ENCODE data around the gene TAL1.

Gene TAL1

DNA sequence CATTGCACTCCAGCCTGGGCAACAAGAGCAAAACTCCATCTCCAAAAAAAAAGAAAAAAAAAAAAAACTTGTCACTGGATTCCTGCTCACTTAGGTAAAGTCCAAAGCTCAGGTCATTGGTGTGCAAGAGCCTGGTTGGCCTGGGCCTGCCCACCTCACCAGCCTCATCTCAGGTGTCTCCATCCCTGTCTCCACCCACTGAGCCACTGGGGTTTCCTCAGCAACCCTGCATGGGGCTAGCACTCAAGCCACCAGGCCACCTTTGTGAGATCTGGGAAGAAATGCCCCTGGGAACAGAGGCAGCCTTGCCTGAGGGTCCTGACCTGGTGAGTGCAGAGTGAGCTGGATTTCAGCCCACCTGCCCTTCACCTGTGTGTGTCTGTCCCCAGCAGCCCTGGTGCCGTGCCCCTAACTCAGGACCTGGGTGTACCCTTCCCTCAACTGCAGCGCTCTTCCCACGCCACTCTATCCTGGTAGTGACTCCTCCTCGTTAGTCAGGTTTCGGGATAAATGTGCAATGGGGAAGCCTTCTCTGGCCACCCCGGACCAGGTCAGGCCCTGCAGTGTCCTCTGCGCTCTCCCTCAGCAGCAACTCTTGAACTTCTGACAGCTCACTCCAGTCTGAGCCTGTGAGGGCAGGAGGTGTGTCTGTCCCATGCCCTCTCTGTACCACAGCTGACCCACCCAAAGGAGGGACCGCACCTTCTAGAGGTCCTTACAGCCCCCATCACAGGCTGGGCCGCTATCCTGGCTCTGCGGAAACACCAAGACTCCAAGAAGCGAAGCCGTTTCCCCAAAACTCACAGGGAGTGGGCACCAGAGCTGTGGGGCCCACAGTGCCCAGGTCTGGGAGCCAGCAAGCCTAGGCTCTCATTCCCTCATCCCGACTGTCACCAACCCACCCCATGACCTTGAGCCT, 45.5 kb downstream of the TAL1 start:
- DNase-seq = no peak

DNA sequence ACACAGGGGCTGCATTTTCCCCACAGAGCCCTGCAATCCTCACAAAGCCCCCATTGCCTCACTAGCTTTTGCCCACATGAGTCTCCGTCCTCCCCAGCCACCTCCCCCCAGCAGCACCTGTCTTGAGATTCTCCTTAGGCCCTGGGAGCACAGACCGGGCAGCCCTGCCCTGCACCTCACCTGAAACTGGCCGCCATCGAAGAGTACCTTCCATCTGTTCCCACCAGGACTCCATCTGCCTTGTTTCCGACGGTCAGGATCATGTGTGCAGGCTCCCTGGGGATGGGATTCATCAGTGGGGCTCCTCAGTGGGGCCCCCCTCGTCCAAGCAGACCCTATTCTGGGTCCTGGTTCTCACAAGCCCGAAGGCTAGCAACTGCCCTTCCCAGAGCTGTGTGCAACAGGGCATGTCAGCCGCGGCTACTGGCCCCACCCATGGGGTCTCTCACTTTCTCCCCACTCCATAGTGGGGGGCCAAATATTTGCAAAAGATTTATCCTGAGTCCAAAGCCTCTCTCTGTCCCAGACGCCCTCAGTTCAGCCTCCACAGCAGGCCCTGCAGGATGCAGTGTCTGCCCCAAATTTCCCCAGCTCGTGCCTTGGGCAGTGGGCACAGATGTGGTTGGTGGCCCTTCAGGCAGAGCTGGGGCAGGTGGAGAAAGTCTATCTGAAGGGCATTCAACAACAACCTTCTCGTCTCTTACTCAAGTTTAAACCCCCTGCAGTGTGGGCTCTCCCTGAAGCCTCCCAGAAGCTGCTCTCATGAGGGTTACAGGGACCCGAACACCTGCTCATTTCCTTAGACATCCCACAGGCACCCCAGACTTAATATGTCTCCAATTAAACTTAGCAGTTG, 47.0 kb downstream of the TAL1 start:
- DNase-seq = no peak

DNA sequence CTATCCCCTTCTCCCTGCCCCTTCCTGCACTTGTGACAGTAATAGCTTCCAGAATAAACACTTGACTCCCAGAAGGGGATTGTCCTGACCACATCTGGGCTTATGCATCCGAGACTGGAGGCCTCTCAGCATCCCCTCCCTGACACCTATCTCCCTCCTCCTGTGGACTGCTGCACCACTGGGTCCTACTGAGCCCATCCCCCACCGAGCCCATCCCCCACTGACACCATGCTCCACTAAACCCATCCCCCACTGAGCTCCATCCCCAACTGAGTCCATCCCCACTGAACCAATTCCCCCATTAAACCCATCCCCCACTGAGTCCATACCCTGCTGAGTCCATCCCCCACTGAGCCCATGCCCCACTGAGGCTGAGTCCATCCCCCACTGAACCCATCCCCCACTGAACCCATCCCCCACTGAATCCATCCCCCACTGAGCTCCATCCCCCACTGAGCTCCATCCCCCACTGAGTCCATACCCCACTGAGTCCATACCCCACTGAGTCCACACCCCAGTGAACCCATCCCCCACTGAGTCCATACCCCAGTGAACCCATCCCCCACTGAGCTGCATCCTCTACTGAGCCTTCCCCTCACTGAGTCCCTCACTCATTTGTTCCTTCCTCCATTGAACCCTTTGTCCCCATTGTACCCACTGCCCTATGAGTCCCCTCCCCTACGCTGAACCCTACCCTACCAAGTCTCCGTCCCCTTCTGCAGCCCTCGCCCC, 47.8 kb downstream of the TAL1 start:
- no peak for DNase-seq

DNA sequence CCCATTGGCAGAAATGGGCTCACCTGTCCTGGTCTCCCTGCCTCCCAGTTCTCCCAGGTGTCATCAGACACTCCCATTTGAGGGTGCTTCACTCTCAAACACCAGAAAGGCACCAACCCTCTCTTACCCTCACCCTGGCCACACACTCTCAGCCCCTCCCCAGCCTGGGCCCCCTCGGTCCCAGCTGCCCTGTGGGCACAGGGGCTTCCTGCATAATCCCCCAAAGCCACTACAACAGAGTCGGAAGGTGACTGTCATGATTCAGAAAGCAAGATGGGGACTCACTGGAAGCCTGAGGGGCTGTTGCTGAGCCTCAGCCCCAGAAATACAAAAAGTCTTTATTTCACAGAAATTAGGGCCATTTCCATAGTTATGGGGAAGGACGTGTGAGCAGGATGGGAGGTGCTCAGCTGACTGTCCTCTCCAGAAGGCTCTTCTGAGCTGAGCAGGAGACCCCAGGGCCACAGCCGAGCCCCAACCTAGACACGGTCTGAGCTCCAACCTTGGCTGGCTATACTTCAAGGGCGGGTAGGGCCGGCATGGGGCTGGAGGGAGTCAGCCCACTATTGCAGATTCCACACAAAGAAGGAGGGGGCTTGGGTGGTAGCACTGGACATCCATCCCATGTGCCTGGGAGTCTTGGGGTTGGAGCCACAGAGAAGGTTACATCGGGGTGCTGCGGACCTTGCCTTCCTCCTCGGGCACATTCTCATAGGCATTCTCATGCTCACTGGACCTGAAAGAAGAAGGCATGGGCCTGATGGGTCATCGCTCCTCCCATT, 48.5 kb downstream of the TAL1 start:
- DNase-seq = no peak

DNA sequence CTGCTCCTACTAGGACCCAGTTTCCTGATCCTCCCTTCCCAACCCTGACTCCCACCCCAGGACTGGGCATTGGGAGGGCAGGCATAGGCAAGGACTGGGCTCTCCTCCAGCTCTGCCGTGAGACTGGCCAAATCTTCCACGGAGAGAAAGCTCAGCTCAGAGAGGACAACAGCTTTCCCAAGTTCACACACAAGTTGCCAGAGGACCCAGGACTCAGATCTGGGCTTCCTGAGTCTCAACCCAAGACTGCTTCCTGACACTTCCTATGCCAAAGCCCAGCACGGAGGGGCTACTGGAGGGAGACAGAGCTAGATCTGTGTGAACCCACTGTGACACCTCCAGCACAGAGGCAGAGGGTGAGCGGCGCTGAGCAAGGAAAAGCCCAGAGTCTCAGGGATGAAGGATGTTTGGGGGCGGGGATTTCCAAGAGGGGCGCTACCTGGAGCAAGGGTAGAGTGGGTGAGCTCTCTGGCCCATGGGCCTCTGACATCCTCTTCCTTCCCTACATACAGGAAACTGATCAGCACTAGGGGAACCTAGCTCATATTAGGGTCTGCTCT, 49.3 kb downstream of the TAL1 start:
- no peak for DNase-seq

DNA sequence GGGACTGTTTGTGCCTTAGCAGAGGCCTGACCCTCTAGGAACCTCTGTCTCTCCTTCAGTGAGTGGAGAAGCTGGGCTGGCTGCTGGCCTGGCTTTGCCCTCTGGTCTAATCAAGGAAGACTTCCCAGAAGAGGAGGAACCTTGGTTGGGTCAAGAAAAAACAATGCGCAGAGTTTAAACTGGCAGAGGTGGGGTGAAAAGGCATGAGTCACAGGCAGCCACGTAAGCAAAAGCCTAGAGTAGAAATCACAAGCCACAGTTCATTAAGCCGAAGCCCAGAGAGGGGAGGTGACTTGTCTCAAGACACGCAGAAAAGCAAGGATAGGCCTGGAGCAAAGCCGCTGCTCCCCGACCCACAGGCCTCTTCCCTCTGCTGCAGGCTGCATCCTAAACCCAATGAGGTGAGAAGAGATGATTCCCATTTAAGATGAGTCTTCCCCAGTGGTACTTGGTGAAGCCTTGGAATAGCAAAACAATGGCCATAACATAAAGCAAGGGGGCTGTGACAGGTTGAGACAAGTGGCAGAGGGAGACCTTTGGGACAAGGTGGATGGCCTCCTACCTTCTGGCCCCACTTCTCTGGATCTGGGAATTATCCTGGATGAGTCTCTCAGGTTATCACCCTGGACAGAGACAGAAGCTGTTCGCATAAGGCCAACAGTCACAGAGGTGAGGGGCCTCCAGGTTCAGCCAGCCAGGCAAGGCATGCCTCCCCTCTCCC, 49.9 kb downstream of the TAL1 start:
- no peak for DNase-seq

DNA sequence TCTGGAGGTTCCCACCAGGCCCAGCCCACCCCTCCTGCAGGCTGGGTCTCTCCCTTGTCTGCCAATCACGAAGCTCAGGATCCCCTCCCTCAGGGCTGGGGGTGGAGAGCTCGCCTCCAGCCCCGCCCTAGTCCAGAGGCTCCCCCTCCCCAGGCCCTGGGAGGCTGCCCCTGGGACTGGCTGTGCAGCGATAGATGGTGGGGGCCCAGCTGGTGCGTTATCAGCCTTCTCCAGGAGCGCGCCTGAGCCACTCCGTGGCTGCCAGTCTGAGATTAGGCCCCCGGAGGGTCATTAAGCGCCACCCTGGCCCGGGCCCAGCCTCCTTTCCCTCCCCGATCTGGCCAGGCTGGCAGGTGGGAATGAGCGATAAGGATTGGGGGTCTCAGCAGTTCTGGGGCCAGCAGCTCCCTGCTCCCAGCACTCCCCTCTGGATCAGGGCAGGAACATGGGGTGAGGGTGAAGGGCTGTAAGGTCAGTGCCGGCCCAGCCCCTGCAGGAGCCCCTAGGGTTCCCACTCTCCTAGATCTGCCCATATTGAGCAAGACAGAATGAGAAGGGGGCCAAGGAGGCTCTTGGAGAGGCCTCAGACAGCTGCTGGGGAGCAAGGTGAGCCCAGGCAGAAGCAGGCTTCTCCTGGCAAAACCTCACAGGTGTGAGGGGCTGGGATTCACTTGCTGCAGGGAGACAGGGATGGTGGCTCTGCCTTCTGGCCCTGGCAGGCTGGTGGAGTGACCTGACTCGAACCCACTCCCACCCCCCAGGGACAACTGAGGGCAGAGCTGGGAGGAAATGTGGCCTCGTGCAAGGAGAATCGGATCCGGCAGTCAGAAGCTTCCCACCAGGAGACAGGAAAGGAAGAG, 50.7 kb downstream of the TAL1 start:
- DNase-seq = no peak

DNA sequence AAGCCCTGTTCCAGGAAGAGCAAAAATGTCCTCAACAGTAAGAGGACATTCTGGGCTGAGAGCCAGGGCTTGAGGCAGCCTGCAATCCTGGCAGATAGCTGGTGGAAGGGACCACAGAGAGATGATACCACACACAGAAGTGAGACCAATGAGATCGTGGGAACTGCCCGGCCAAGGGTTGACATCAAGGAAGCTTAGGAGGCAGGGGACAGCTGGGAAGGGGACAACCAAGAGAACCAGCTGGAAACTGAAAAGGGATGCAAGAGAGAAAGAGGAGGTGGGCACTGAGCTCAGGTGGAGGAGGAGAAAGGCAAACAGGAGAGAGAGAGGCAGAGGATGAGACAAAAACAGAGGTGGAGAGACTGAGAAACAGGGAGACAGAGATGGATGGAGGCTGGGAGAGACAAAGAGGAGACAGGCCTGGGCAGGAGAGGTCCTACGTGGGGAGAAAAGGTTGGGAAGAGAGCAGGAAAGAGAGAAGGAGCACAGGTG, 51.4 kb downstream of the TAL1 start:
- no peak for DNase-seq

DNA sequence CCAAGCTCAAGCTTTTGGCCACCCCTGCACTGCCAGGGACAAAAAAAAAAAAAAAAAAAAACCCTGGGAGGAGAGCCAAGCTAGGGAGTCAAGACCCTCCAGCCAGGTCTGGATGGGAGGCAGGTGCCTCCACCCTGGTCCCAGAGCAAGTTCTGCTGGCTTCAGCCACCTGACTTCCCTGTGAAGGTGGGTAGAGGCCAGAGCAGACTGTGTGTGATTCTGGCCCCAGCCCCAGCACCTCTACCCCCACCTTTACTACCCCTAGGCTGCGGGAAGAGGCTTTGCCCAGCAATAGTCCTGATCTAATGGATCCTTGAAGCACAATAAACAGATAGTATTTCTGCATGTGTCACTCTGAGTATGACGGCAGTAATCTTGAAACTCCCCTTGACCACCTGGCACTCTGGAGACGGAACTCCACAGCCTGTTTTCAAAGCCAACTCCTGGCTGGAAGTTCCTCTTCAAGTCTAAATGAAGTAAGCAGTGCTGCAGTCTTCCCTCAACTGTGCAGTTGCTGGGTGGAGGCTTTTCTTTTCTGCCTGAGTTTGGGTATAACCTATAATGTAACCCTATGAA, 51.9 kb downstream of the TAL1 start:
- DNase-seq = no peak

DNA sequence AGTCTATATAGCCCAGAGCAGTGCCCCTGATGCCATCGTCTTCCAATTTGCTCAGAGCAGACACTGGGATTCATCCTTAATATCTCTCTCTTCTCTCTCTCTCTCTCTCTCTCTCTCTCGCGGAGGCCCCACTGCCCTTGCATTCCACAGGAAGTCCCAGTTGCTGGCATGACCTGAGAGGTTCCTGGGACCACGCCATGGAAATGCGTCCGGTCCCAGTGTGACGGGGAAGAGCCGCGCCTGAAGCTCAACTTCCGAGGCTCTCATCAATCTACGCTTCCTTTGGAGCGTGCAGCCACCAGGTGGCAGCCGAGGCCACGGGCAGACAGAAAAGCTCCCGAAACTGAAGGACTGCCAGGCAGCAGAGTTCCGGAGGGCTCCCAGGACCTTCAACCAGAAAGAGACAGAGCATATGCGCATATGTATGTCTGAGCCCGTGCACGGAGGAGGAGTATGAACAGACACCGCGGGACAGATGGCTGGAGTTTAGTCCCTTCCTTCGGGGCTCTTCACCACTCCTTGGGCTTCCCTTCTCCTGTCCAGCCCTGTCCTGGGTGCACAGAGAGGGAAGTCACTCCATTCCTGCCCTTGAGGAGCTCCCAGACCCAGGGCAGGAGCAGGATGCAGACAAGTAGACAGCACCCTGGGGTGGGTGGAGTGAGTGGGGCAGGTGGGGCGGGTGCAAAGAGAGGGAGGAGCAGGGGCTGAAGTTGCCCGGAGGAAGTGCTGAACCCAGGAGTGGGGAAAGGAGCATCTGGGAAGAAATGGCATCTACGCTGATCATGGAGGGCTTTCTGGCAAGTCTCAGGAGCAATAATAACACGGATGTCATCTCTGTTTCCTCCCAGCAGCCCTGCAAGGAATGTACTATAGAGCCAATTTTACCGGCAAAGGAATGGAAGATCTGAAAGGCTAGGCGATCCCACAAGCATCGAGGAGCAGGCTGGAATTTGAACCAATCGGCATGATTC, 52.7 kb downstream of the TAL1 start:
- peak; percentile 93 for DNase-seq

DNA sequence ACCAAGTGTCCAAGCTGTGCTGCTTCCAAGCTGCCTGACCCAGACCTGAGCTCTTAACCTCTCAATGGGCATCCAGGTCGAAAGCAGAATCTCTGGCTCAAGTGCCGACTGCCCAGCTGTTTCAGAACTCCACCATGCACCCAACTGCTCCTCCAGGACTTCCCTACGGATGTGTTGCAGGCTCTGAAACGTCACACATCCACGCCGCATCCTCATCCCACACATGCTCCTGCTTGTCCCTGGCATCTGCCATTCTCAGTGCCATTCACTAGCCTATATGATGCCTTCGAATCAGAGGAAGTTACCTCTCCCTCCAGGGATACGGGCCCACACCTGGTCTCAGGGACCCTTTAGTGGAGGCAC, 53.4 kb downstream of the TAL1 start:
- DNase-seq = no peak

DNA sequence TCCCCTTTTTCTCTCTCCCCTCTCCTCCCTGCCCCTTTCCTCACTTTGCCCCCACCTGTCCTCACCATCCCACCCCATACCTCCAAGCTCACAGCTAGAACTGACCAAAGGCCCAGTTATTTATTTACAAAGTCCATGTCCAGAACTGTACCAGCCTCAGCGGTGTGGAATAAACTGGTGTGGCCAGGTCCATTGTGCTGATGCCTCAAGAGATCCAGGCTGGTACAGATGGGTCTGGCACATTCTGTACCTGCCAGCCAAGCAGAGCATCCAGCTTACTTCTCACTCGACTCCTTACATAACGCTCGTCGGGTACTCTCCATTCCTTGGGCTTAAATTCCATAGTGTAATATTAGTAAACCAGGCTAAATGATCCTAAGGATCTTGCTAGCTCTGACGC, 54.0 kb downstream of the TAL1 start:
- no peak for DNase-seq

DNA sequence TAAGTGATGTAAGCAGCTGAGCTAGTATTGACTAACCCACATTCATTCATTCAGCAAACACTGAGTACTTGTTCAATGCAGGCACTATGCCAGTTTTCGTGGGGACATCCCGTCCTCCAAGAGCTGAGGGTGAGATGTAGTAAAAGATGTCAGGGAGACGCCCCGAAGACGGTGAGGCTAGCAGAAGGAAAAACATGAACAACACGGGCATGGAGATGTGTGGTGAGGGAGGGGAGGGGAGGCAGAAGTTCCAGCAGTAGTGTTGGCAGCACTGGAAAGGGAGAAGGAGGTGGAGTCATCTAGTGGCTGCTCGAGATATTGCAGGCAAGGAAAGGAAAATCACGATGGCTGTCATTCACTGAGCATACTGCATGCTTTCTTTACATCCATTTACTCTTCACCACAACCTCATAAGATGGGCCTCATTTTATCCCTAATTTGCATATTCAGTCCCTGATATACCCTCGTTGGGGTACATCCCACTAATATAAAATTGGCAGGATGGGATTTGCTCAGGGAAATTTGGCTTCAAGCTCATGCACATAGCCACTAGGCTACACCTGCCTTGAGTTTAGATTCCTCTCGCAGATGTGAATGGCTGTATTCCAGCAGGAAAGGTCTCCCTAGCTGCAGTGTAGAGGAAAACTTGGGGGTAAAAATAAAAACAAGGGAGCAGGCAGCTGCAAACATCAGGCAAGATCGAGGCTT, 56.6 kb downstream of the TAL1 start:
- DNase-seq = peak; percentile 62

DNA sequence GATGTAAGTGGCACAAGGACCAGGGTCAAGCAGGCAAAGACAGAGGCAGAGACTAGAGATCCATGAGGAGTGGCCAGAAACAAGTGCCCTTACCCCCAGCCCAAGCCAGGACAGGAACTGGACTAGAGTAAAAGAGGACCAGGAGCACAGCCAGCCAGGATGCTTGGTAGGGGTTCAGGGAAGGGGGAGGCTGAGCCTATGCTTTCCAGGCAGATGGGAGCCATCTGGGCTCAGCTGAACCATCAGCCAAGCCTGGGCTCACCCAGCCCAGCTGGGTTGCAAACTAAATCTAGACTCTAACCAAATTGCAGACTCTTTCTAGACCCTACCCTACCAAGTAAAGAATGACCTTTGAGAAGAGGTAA, 57.4 kb downstream of the TAL1 start:
- no peak for DNase-seq

DNA sequence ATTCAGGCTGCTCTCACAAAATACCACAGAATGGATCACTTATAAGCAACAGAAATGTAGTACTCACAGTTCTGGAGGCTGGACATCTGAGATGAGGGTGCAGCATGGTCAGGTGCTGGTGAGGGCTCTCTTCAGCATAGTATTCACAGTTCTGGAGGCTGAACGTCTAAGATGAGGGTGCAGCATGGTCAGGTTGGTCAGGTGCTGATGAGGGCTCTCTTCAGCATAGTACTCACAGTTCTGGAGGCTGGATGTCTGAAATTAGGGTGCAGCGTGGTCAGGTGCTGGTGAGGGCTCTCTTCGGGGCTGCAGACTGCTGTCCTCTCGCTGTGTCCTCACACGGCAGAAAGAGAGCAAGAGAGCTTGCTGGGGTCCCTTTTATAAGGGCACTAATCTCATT, 59.2 kb downstream of the TAL1 start:
- DNase-seq = no peak
